ENCODE data around the gene LY6G5C. TPM values are rescaled to one million over a fixed set of nuclear protein-coding genes. Genes with fewer than 3 reads are reported as not detected.

The LY6G5C gene
- total RNA-seq, 1 donor from 2014 or later, result 0.43 TPM

Other genes starting within 250 kb of the LY6G5C start
- 3.9 and 12.6 TPM in 2 replicates for gene MICB, start 182.9 kb downstream of the LY6G5C start, total RNA-seq
- gene MCCD1, start 152.1 kb downstream of the LY6G5C start, total RNA-seq, result not detected in 2 replicates
- 197 and 272 TPM in 2 replicates for gene DDX39B, start 139.1 kb downstream of the LY6G5C start, total RNA-seq
- 2.7 and 7.2 TPM in 2 replicates for gene ATP6V1G2, start 134.5 kb downstream of the LY6G5C start, total RNA-seq
- gene NFKBIL1, start 133.5 kb downstream of the LY6G5C start, total RNA-seq, result 16.6 and 19.9 TPM in 2 replicates
- gene LTA, start 108.8 kb downstream of the LY6G5C start, total RNA-seq, result not detected in 2 replicates
- not detected in 2 replicates for gene TNF, start 105.5 kb downstream of the LY6G5C start, total RNA-seq
- gene LTB, start 98.6 kb downstream of the LY6G5C start, total RNA-seq, result 0.17 TPM in 1 of 2 replicates, not detected in the other
- gene LST1, start 94.8 kb downstream of the LY6G5C start, total RNA-seq, result not detected in 2 replicates
- gene NCR3, start 88.1 kb downstream of the LY6G5C start, total RNA-seq, result not detected in 2 replicates
- 1.4 TPM in 1 of 2 replicates, not detected in the other for gene AIF1, start 65.8 kb downstream of the LY6G5C start, total RNA-seq
- gene PRRC2A, start 60.4 kb downstream of the LY6G5C start, total RNA-seq, result 71.2 and 71.5 TPM in 2 replicates
- 164 and 183 TPM in 2 replicates for gene BAG6, start 28.4 kb downstream of the LY6G5C start, total RNA-seq
- 0.51 and 3.2 TPM in 2 replicates for gene APOM, start 25.2 kb downstream of the LY6G5C start, total RNA-seq
- 14.3 and 14.8 TPM in 2 replicates for gene C6orf47, start 20.3 kb downstream of the LY6G5C start, total RNA-seq
- gene GPANK1, start 16.1 kb downstream of the LY6G5C start, total RNA-seq, result 13.4 and 15.3 TPM in 2 replicates
- 205 and 210 TPM in 2 replicates for gene CSNK2B, start 15.0 kb downstream of the LY6G5C start, total RNA-seq
- gene LY6G5B, start 11.1 kb downstream of the LY6G5C start, total RNA-seq, result 1.0 and 1.2 TPM in 2 replicates
- gene ABHD16A, start 22.3 kb upstream of the LY6G5C start, total RNA-seq, result 25.7 and 29.2 TPM in 2 replicates
- gene LY6G6F, start 25.8 kb upstream of the LY6G5C start, total RNA-seq, result not detected in 2 replicates
- not detected in 2 replicates for gene LY6G6D, start 34.3 kb upstream of the LY6G5C start, total RNA-seq
- not detected in 2 replicates for gene LY6G6C, start 40.7 kb upstream of the LY6G5C start, total RNA-seq
- gene MPIG6B, start 42.3 kb upstream of the LY6G5C start, total RNA-seq, result not detected in 2 replicates
- 70.2 and 88.5 TPM in 2 replicates for gene DDAH2, start 48.2 kb upstream of the LY6G5C start, total RNA-seq
- 266 and 364 TPM in 2 replicates for gene CLIC1, start 55.5 kb upstream of the LY6G5C start, total RNA-seq
- gene MSH5, start 58.9 kb upstream of the LY6G5C start, total RNA-seq, result 4.2 and 4.7 TPM in 2 replicates
- 1.2 and 2.8 TPM in 2 replicates for gene SAPCD1, start 81.6 kb upstream of the LY6G5C start, total RNA-seq
- not detected in 2 replicates for gene VWA7, start 96.3 kb upstream of the LY6G5C start, total RNA-seq
- 44.9 and 47.3 TPM in 2 replicates for gene VARS1, start 114.7 kb upstream of the LY6G5C start, total RNA-seq
- 40.0 and 71.4 TPM in 2 replicates for gene LSM2, start 125.9 kb upstream of the LY6G5C start, total RNA-seq
- 0.12 and 0.34 TPM in 2 replicates for gene HSPA1L, start 134.2 kb upstream of the LY6G5C start, total RNA-seq
- gene HSPA1A, start 134.5 kb upstream of the LY6G5C start, total RNA-seq, result 62.6 and 74.3 TPM in 2 replicates
- gene HSPA1B, start 146.7 kb upstream of the LY6G5C start, total RNA-seq, result 94.5 and 110 TPM in 2 replicates
- gene NEU1, start 181.8 kb upstream of the LY6G5C start, total RNA-seq, result 55.6 and 65.6 TPM in 2 replicates
- 0.51 TPM in 1 of 2 replicates, not detected in the other for gene SLC44A4, start 197.9 kb upstream of the LY6G5C start, total RNA-seq
- 32.1 and 55.8 TPM in 2 replicates for gene EHMT2, start 216.6 kb upstream of the LY6G5C start, total RNA-seq
- gene ZBTB12, start 221.0 kb upstream of the LY6G5C start, total RNA-seq, result 2.6 and 4.9 TPM in 2 replicates
- gene C2, start 246.7 kb upstream of the LY6G5C start, total RNA-seq, result 1.2 and 9.6 TPM in 2 replicates